Anterior cingulate cortex (tissue), 58 donors: ENCODE measurements around the gene HAUS7.
A peak's percentile ranks its signal among the peaks of the same experiment; 100 is the strongest.
"Not testable (repeated sequence)": the region's sequence is repeated elsewhere in the genome, so short reads cannot be mapped to it uniquely, and the experiment has no call there.

Experiments used
- DNase-seq, 58 donors: peaks; one replicate each; lab custom pipeline; 2025; lab: John Stamatoyannopoulos, UW

Gene HAUS7

DNA sequence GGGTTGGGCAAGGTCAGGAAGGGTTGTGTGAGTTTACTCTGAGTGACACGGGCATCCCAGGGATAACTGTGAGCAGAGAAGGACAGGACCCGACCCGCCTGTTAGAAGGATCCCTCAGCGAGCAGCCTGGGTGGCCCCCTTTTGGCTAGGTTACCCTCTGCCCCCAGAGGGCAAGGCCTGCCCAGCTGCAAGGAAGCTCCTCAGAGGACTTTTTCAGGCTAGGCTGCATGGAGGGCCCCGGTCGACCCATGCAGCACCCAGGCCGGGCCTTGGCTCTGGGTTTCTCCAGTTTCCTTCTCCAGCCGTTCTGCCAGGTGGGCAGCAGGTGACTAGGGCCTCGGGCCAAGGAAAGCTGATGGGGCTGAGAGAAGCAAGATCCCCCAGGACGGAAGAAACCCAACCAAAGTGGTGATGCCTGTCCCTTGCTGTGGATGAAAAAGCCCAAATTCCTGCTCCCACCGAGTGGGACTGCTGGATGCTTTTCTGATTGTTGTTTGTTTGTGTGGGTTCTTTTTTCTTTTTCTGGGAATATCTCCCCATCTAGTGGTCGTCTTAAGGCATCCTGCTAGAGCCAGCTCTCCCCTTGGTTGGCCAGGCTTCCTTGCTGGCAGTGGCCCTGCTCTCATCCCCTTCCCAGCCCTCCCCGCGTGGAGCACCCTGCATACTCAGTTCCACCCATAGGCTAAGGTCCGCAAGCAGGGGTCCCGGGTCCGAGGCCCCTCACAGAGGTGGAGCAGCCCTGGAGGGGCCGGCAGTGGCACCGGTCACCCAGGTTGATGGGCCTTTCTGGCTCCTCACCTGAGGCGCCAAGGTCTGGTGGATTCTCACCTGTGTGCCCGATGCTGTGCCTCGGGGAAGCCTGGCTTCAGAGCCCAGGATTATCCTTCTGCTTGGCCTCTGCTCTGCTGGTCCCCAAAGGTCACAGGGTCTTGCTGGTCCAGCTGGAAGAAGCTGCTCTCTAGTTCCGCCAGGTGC, 57.3 kb downstream of the HAUS7 start:
- DNase-seq: no peak

DNA sequence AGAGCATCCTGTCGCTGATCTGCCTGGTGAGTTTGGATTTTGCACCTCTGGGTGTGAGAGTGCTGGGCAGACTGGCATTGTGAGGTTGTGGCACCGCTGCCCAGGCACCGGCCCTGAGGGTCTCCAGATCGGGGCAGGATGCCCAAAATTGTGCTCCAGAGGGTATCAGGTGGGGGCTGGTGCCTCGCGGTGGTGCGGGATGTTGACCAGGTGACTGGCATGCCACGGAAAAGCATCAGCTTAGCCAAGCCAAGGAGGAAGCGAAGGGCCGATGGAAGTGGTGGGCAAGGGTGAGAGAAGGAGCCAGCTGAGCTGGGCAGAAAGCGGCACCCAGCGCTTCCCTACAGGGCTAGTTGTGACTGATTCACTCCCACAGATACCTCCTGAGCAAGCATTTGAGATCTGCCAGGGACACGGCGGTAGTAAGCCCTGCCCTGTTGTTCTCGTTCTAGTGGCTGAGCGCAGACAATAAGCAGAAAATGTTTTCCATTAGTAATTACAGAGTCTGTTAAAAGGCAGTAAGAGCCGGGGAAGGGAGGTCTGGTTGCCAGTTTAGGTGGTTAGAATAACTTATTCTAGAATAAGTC, 58.3 kb downstream of the HAUS7 start:
- DNase-seq: peak in 1 of 58 donors; percentile 0

DNA sequence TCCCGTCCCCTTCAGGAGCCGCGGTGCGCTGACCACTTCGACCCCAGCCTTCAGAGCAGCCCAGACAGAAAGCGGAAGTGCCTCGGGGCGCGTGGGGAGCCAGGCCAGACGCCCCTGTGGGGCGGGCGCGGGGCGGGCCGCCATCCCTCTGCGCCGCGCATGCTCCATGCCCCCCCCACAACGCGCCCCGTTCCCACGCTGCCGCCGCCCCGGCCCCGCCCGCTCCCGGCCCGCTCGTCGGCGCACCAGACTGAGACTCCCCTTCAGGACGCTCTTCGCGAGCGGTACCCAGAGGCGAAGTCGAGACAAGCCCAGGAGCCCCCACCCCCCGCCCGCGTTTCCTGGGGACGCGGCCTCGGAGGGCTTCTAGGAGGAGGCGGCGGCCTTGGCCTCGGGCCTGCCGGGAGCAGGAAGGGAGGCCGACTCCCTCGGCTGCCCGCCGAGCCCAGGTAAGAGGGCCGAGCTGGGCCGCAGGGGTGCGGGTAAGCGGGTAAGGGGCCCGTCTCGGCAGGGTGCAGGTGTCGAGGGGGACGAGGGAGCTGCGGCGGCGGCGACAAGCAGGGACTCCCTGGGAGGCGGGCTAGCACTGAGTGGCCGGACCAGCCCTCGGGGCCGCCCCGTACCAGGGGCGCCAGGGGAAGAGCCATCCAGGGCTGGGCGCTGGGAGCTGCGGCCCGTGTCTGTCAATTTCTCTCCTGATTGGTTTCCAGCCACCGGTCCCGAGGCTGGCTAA, 59.0 kb downstream of the HAUS7 start, which contains the start of gene ZFP92:
TSS of gene ZFP92 (plus strand) at position 218 of the 733 bp plus-strand sequence. CDS start 6,851 bp downstream, outside the sequence.
- peak in 13 of 58 donors; percentile 1 to 23 (median 9) for DNase-seq

DNA sequence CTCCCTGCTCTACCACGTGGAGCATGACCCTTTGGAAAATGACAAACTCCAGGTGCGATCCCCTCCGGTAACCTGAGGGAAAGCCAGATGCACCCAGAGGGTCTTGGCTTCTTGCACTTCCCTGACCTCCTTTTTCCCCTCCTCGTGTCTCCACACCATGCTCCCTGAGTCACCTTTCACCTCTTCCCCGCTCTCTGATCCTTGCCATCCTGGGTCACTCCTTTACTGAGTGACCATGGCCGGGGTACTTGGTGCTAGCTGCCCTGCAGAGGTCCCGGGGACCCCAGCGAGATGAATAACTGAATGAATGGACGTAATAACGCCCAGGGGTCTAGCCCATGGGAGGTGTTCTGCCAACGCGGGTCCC, 59.5 kb downstream of the HAUS7 start:
- no peak for DNase-seq

DNA sequence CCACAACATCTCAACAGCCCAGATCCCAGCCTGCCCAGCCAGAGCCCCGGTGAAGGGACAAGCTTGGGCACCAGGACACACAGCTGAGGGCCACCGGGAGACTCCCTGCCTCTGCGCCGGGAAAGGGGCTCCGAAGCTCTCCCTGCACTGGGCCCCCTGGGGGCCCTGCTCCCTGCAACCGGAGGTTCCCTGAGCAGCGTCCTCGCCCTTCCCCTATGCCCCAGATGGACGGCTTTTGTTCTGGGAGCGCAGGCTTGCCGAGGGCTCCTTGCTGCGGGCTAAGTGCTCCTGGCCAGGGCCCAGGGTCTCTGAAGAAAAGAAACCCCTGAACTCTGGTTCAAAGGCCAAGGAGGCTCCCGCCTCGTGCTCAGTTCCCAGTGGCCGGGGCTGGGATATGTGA, 60.0 kb downstream of the HAUS7 start:
- DNase-seq: no peak

DNA sequence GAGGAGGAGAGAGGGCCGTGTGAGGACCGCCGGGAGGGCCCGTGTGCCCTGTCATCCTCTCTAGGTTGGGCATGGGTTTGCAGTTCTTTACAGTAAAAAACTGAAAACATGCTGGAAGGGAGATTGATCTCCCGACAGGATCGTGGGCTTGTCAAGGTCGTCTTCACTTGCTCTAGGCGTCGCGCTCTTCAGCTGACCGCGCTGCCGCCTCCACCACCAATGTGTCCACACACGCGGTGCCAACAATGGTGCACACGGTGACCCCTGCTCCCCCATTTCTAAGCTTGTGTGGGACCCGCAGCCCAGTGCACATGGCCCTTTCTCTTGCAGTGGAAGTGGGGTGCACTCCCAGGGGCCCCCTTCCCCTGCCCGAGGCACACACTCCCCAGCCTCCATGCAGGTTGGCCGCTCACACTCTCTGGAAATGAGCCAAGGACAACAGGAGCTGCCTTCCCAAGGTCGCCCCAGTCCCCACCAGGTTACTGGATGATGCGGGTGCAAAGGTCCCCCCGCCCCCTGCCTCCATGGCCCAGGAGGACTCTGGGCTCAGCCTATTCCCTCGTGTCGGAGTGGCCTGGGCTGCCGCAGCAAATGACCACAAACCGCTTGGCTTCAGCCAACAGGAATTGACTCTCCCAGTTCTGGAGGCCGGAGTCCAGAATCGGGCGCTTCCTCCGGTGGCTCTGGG, 60.8 kb downstream of the HAUS7 start:
- no peak for DNase-seq

DNA sequence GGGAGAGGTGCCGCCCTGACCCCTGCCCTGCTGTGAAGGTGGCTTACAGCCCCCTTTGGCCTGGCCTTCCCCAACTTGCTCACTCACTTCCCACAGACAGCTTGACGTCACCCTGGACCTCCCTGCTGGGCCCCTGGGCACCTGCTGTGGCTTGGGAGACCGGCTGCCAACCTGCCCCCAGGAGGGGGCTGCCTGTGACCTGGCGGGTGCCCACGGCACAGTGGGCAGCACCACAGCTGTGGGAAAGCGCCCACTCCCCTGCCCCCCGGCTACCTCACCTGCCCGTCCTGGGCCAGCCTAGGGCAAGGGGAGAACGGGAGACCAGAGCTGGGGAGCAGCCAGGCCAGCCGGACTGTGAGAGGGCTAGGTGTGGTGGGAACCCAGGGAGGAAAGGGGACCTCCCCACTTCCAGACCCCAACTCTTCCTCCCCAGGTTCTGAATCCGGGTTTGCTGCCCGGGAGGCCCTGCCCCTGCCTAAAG, 61.5 kb downstream of the HAUS7 start:
- DNase-seq: no peak

DNA sequence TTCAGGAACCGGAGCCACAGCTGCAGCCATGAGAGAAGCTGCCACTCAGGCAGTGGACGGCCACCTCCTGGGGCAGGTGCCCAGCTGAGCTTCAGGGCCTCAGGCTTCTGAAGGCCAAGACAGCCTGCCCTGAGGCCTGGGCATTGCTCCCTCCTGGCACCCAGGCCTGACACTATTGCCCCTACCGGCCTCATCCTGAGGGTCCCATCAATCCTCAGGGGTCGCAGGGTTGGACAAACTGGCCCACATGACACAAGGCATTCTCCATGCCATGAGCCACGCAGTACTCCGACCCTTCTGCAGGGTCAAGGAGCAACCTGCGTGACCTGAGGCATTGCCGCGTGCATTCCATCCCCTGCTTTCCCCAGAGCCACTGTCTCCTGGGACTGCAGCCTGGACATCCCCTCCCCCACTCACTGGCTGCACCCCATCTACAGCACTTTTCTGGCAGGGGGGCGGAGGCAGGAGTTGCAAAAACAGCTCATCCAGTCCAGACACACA, 62.1 kb downstream of the HAUS7 start:
- no peak for DNase-seq

DNA sequence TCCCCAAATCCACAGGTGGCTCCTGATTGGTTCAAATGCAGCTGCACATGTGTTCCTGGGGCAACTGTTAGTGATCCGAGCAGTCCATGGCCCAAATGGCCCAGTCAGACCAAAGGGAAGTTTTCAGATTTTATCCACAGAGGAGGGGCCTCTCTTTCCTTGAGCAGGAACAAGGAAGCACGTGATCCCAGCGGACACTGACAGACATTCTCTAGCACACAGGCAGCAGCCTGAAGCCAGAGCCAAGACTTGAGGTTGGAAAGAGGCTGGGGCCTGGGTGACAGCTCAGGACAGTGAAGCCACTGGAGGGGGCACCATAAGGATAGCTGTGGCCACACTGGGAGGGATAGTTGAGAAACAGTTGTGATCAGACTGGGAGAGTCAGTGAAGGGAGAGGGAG, 62.6 kb downstream of the HAUS7 start:
- DNase-seq: no peak

DNA sequence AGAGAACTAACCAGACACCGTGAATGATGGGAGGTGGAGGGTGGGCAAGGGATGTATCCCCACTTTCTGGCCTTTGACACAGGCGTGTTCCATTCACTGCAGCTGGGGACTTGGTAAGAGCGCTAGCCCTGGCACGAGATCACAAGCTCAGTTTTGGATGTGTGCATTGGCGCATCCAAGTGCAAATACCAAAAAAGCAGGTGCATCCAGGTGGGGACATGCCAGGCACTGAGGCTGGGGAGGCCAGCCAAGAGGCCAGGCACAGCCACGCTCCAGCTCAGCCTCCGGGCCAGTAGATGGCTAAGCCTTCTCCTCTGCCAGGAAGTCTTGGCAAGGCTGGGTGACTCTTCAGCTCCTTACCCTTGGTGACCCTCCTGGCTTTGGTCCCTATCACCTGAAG, 63.5 kb downstream of the HAUS7 start:
- DNase-seq: no peak

DNA sequence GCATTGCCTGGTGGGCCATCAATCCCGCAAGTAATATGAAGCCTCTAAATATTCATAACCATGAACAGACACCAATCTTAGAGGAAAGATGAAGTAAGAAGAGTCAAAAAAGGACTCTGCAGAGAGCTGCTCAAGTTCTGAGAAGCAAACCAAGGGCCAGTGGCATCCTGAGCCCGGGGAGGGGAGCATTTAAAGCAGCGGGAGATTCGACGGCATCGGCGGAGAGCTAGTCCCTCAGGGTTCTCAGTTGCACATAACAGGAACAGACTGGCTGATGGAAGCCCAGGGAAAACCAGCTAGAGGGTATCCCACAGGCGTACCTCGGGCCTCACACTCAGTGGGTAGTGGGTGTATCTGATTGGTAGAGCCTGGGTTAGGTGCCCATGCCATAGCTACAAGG, 64.4 kb downstream of the HAUS7 start:
- DNase-seq: no peak

DNA sequence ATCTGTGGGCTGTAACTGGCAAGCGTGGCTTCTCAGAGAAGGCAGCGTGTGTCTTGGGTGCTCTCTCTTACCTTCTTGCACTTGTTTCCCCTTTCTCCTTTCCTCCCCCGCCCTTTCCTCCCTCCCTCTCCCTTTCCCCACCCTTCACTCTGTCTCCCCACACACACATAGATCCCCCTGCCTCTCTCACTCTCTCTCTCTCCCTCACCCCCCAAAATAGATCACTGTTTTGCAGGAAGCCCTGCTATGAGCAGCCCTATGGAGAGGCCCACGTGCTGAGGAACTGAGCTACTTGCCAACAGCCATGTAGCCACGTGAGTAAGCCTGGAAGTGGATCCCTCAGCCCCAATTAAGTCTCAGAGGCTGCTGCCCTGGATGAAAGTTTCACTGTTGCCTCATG, 65.0 kb downstream of the HAUS7 start:
- no peak for DNase-seq

DNA sequence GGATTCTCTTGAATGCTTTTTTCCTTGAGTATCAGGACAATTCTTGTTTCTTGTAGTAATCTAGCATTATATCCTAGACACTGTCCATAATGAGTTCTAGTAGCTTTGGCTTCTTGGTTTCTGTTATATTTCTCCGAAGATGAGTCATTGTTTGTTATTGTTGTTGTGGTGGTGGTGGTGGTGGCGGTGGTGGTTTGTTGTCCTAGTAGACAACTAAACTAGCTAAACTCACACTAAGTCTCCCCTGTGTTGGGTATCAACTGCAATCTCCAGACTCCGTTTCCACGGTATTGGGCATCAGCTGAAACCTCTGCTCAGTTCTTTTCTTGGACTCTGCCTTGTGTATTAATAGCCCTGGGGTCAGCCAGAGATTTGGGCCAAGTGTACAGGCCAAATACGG, 66.0 kb downstream of the HAUS7 start:
- DNase-seq: not testable (repeated sequence)

DNA sequence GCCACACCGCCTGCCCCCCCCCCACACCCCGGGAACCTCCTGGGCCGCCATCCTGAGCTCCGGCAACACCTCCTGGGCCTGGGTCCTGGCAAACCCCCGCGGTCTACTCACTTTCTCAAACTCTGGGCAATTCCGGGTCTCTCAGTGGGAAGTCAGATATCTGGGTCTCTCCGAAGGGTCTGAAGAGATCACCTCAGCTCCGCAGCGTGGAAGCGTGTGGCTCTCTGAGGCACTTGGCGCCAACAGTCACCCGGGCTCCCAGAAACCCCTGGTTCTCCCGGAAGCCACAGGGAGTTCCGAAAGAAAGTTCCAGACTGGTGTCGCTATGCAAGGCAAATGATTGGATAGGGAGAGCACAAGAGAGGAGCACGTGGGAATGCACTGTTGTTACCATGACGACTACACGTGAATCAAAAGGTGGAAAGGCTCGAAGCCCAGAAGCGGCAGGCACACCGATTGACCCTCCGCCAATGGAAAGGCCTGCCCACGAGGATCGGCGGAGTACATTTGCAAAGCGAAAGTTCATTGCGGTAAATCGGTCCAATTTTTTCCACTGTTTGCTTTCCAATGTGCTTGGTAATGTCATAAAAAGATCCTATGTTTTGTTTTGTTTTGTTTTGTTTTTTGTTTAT, 69.1 kb downstream of the HAUS7 start, which contains the start of gene PNMA6E:
TSS of gene PNMA6E (minus strand) at position 218 of the 632 bp plus-strand sequence. CDS start 2,501 bp downstream, outside the sequence.
- no peak for DNase-seq

DNA sequence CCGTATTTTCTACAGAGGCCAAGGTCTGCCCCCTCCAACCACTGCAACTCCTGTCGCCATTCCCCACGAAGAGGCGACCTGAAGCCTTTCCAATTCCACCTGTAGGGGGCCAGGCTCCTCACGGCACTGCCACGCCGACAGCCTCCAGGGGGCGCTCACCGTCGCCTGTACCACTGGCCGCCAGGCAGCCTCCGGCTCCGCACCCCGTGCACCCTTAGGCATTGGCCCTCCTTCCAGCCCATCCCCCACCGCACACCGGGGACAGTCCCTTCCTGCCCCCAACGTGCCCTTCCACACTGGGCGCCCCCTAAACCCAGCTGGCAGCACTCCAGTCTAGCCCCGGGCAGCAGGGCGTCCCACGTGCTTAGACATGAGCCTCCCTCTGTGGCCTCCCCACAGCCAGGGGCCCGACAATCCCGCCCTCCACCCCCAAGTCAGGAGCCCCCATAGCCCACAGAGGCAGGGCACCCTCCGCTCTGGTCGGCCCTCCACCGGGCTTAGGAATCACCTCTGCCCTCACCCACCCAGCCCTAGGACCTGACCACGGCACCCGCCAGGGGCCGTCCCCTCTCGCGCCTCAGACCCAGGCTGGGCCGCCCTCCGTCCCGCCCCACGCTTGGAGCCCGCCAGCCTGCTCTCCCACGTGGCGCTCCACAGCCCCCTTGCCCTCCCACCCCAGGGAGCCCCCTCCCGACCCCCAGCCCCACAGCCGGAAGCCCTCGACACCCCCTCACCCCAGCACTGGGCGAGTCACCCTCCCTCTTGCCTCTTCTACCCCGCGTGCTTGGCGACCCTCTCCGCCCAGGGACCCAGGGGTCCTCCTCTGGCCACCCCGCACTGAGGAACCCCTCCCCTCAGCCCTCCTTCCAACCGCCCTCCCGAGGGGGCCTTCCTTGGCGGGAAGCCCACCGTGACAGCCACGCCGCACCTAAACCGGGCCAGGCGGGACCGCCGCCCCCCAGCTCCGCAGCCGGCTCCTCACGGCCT, 69.9 kb downstream of the HAUS7 start:
- DNase-seq: no peak

DNA sequence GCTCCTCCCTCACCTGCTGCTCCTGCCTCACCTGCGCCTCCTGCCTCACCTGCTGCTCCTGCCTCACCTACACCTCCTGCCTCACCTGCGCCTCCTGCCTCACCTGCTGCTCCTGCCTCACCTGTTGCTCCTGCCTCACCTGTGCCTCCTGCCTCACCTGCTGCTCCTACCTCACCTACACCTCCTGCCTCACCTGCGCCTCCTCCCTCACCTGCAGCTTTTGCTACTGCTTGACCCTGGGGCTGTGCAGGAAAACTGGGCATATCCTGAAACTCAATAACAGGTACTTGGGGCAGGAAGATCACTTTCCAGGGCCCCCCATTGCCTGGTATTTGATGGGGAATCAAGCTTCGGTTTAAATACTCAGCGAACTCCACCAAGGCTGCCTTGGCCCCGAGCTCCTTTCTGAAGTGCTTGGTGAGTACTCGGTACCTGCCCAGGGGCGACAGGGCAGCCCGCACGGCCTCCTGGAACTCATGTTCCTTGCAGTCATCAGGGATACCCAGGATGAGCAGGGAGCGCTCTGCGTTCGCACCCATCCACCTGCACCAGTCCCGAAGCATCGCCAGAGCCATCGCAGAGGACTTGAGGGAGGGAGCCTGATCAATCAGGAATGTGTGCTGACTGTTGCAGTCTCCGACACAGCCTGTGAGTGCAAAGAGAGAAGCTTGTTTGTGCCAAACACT, 72.0 kb downstream of the HAUS7 start:
- no peak for DNase-seq
